Neural cell (in vitro differentiated cells): ENCODE data around the gene ARHGEF7.

Source experiments
- CTCF ChIP-seq: fragments of 450-650 bp; IDR thresholded peaks from 2 replicates; pipeline ENCODE4 v1.5.1; 2014; ENCODE audit warnings: antibody characterized with exemption, mild to moderate bottlenecking, moderate library complexity; ENCODE audit not compliant: poor library complexity, severe bottlenecking
- EP300 ChIP-seq: fragments of 450-650 bp; conservative IDR thresholded peaks from 2 replicates; pipeline ENCODE4 v1.6.1; 2014; ENCODE audit warnings: antibody characterized with exemption, mild to moderate bottlenecking, moderate library complexity; ENCODE audit not compliant: poor library complexity, severe bottlenecking
- EZH2 ChIP-seq: fragments of 200-600, 300-800 bp; shearing (Covaris generic), sonication (generic); IDR thresholded peaks from 2 replicates; pipeline ENCODE4 v1.6.1; 2014; ENCODE audit warnings: antibody characterized with exemption, low read length, borderline replicate concordance, mild to moderate bottlenecking; ENCODE audit not compliant: insufficient read depth, poor library complexity, severe bottlenecking
- MXI1 ChIP-seq: fragments of 450-650 bp; conservative IDR thresholded peaks from 2 replicates; pipeline ENCODE4 v1.6.1; 2014; ENCODE audit warnings: antibody characterized with exemption, mild to moderate bottlenecking; ENCODE audit not compliant: poor library complexity, severe bottlenecking
- POLR2AphosphoS5 ChIP-seq: IDR thresholded peaks from 2 replicates; pipeline ENCODE4 v1.6.1; 2012
- RAD21 ChIP-seq: fragments of 450-650 bp; conservative IDR thresholded peaks from 2 replicates; pipeline ENCODE4 v1.6.1; 2014; ENCODE audit warnings: antibody characterized with exemption, mild to moderate bottlenecking, moderate library complexity
- REST ChIP-seq: IDR thresholded peaks from 2 replicates; pipeline ENCODE4 v1.6.1; 2012; ENCODE audit warnings: borderline replicate concordance

- no peak for TF ChIP-seq CTCF
- TF ChIP-seq REST: no peak
- TF ChIP-seq RAD21: no peak
- TF ChIP-seq EP300: no peak
- no peak for TF ChIP-seq EZH2
- no peak for TF ChIP-seq POLR2AphosphoS5
- no peak for TF ChIP-seq MXI1
Measured at GRCh38 chr13:111295886-111296285, 180.8 kb downstream of the ARHGEF7 start.
